Measurements from ENCODE around the gene SIRT5.
A peak's percentile ranks its signal among the peaks of the same experiment; 100 is the strongest.

Gene SIRT5

GRCh38 chr6:13590574-13591153 is 16.3 kb downstream of the SIRT5 start:
- no peak for DNase-seq

DNA sequence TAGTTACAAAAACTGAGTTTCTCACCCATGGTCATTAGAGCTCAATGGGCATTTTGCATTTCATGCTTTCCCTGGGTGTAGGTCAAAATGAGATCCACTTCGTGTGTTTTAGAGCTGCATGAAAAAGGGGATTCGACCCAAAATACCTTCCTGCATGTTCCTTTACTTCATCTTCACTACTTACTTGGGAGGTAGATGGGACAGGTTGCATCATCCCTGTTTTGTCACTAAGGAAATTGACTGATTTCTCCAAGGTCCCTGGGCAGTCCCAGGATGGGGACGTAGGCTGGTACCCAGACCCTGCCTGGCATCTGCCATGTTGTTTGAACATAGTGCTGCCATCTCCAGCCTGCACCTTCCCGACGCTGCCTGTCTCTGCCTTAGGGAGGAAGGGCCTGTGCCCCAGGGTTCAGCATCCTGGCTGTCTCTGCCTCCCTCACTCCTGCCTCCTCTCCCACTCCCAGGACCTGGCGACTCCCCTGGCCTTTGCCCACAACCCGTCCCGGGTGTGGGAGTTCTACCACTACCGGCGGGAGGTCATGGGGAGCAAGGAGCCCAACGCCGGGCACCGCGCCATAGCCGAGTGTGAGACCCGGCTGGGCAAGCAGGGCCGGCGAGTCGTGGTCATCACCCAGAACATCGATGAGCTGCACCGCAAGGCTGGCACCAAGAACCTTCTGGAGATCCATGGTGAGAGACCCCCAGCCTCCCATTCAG is 17.0 kb downstream of the SIRT5 start:
- no peak for DNase-seq

GRCh38 chr6:13593103-13593502 is 18.7 kb downstream of the SIRT5 start:
- peak in 1 of 5 donors; percentile 10 for DNase-seq

- no peak for DNase-seq
Measured at GRCh38 chr6:13593720-13594119, 19.3 kb downstream of the SIRT5 start.

GRCh38 chr6:13597073-13597472 is 22.7 kb downstream of the SIRT5 start:
- DNase-seq, result no peak

DNA sequence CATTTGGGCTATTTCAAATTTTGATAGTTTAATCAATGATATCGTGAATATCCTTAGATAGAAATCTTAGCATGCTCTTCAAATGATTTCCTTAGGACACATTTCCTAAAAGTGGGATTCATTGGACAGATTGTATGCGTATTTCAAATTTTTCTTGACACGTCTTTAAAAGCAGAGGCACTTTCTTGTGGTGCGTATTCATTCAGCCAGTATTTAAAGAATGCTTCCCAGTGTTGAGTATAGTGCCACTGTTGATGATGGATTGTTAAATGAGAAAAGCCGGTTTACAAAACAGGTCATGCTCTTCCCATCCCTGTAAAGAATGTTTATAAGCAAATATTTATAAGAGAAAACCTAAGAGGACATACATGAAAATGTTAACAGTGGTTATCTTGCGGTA is 25.6 kb downstream of the SIRT5 start:
- DNase-seq, result no peak

- DNase-seq, result no peak
Measured at GRCh38 chr6:13604135-13604534, 29.7 kb downstream of the SIRT5 start.

GRCh38 chr6:13604546-13605416 is 30.4 kb downstream of the SIRT5 start:
- no peak for DNase-seq

- DNase-seq, result no peak
Measured at GRCh38 chr6:13605634-13606033, 31.2 kb downstream of the SIRT5 start.

- DNase-seq, result peak in 1 of 5 donors; percentile 23
Measured at GRCh38 chr6:13611715-13612114, 37.3 kb downstream of the SIRT5 start.

- DNase-seq, result no peak
Measured at GRCh38 chr6:13613029-13613594, 38.7 kb downstream of the SIRT5 start.

DNA sequence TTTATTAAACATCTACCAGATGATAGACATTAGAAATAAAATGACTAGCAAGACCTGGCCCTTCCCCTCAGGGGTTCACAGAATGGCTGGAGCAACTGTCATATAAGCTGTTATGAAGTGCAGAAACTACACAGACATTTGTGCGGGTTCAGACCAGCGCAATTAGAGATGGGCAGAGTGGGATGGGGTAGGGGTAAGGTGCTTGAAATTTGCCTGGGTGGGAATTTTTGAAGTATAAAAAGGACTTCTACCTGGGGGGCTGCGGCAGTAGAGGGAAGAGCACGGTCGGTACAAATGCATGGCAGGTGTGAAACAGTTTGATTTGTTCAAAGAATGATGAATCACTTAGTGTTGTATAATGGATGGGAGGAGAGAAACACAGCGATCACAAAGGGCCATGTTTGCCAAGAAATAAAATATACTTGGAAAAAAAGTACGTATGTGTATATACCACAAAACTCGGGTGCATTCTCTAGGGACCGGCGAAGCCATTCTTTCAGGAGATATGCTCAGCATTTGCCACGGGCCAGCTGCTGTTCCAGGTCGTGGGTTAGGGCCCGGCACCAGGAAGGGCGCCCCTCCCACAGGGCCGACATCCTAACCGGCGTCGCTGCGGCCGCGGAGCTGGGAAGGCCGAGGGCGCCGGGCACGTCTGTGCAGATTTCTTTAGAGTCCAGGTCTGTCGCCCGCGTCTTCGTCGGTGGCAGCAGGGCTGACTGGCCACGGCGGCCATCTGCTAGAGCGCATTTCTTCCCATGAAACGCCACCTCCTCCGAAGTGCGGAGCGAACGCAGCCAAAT is 39.9 kb downstream of the SIRT5 start:
- DNase-seq, result peak in 2 of 5 donors; percentile 9 to 30

DNA sequence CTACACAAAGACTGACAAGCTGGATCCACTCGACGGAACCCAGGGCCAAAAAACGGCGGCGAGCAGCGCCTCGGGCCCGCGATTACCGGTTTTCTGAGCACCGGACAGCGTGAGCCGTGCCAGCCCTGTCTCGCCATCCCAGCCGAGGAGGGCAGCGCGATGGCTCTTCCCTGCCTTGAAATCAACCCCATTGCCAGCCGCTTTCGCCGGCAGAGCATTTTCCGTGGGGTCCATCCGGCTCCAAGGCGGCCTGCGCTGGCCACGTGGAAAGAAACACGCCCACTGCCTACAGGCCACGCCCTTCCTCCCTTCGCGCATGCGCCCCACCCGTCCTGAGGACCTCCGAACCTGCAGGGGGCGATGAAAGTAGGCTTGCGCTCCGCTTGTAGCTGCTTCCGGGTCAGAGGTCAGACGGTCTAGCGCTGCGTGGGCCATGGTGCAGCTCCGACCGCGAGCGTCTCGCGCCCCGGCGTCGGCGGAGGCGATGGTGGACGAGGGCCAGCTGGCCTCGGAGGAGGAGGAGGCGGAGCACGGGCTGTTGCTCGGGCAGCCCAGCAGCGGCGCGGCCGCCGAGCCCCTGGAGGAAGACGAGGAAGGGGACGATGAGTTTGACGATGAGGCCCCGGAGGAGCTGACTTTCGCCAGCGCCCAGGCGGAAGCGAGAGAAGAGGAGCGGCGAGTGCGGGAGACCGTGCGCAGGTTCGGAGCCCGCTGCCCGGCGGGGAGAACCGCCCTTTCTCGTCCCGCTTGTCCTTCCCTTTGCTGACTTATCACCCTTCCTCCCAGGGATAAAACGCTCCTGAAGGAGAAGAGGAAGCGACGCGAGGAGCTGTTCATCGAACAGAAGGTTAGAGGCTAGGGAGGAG is 40.8 kb downstream of the SIRT5 start, which contains the start of gene NOL7:
NOL7 (plus strand) TSS at position 410 of the 866 bp plus-strand sequence; CDS start at position 434, 24 bp downstream.
- peak; percentile 96 to 99 (median 98) for DNase-seq

- DNase-seq, result peak; percentile 16 to 47 (median 24)
Measured at GRCh38 chr6:13615792-13616120, 41.4 kb downstream of the SIRT5 start.

GRCh38 chr6:13617066-13617465 is 42.7 kb downstream of the SIRT5 start:
- no peak for DNase-seq

DNA sequence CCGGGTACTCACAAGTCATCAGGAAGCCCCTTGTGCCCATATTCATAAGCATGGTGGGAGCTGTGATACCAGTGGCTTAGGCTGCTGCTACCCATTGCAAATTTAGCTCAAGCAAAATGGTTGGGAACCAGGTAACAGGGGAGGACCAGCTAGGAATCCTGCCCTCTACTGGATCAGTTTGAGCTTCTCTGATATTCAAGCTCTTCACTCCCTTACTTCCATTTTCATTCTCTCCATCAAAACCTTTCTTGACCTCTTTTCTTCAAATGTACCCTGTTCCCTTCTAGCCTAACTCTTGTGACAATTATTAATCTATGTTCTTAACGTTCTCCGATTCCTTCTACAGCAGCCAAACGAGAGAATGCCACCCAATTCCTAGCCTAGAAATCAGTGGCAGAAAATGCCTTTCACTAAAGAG is 50.5 kb downstream of the SIRT5 start:
- DNase-seq, result peak in 2 of 5 donors; percentile 9 to 20

DNA sequence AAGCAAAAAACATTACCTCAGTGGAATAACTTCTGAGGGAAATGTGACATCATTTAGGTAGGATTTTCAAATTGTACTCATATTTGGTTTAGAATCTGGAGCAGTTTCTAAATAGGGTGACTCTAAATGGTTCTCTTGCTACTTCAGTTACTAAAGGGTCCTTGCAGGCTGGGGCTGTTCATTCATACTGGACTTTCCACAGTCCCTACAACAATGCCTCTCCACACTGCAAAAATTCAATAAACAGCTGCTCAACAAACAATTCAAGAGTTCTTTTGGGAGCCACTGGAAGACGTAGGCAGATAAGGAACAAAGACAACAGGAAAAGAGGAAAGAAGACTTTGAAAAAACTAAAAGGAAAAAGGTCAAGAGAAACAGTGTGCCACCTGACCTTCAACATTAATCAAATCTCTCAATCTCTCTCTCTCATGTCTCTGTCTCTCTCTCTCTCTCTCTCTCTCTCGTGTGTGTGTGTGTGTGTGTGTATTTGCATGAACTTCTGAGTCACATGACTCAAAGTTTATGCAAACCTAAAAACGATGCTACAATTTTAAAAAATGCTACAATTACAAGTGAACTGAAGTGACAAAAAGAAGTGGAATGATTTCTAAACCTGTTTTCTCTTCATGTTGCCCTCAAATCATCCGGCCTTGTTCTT is 55.2 kb downstream of the SIRT5 start:
- DNase-seq, result no peak

- DNase-seq, result no peak
Measured at GRCh38 chr6:13630499-13630898, 56.1 kb downstream of the SIRT5 start.

- no peak for DNase-seq
Measured at GRCh38 chr6:13633343-13633742, 58.9 kb downstream of the SIRT5 start.

- peak in 1 of 5 donors; percentile 39 for DNase-seq
Measured at GRCh38 chr6:13635948-13636658, 61.7 kb downstream of the SIRT5 start.
